IMR-90 (cell line): ENCODE results near the gene TRAK2.

Source experiments
- BHLHE40 ChIP-seq: fragments of 150-350 bp; IDR thresholded peaks from 2 replicates; pipeline ENCODE4 v1.6.1; 2016; ENCODE audit warnings: mild to moderate bottlenecking, low read depth, low read length
- CEBPB ChIP-seq: IDR thresholded peaks from 2 replicates; pipeline ENCODE4 v1.6.1; 2012; ENCODE audit warnings: low read depth, low read length, improper control_type of control experiment
- CHD1 ChIP-seq: IDR thresholded peaks from 2 replicates; pipeline ENCODE4 v1.6.1; 2012; ENCODE audit warnings: low read depth, low read length, improper control_type of control experiment
- MXI1 ChIP-seq: IDR thresholded peaks from 2 replicates; pipeline ENCODE4 v1.6.1; 2012; ENCODE audit warnings: low read depth, mild to moderate bottlenecking, low read length, moderate library complexity, borderline replicate concordance
- NFE2L2 ChIP-seq: fragments of 150-350 bp; IDR thresholded peaks from 2 replicates; pipeline ENCODE4 v1.6.1; 2016; ENCODE audit warnings: low read depth, mild to moderate bottlenecking, low read length
- POLR2A ChIP-seq: IDR thresholded peaks from 2 replicates; pipeline ENCODE4 v1.6.1; 2012; ENCODE audit warnings: mild to moderate bottlenecking, low read depth, low read length
- TF ChIP-seq, protein P1 (sequence below): conservative IDR thresholded peaks from 2 replicates; pipeline ENCODE4 v1.5.1; 2012; ENCODE audit warnings: mild to moderate bottlenecking, low read depth, low read length, improper control_type of control experiment

DNA sequence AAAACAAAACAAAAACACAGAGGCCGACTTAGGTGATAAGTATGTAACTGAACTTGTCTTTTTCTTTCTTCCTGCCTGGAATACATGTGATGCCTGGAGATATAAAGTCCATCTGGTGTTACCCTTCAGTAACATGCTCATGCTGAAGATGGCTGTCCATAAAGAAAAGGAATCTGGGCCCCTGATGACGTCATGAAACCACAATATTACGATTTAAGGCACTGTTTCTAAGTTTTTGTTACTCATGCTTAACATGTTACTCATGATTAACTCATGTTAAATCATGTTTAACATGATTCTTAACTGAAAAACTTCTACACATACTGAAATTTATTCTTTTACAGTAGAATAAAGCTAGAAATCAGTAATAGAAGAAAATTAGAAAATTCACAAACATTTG is 49.3 kb upstream of the TRAK2 start:
- no peak for TF ChIP-seq CEBPB
- TF ChIP-seq, protein P1, sequence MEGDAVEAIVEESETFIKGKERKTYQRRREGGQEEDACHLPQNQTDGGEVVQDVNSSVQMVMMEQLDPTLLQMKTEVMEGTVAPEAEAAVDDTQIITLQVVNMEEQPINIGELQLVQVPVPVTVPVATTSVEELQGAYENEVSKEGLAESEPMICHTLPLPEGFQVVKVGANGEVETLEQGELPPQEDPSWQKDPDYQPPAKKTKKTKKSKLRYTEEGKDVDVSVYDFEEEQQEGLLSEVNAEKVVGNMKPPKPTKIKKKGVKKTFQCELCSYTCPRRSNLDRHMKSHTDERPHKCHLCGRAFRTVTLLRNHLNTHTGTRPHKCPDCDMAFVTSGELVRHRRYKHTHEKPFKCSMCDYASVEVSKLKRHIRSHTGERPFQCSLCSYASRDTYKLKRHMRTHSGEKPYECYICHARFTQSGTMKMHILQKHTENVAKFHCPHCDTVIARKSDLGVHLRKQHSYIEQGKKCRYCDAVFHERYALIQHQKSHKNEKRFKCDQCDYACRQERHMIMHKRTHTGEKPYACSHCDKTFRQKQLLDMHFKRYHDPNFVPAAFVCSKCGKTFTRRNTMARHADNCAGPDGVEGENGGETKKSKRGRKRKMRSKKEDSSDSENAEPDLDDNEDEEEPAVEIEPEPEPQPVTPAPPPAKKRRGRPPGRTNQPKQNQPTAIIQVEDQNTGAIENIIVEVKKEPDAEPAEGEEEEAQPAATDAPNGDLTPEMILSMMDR, result no peak
- no peak for TF ChIP-seq BHLHE40
- no peak for TF ChIP-seq CHD1
- no peak for TF ChIP-seq NFE2L2
- no peak for TF ChIP-seq POLR2A
- TF ChIP-seq MXI1, result no peak
